H1 (cell line): ENCODE data around the gene ATOH8. TPM values are rescaled to one million over a fixed set of nuclear protein-coding genes. Genes with fewer than 3 reads are reported as not detected.

Experiments used
- polyA plus RNA-seq, 7 experiments: library from polyadenylated mRNA; depleted of rRNA in 3 of 7; stranded (reverse) in 5 of 7; unstranded in 2 of 7; fragments of >200 nt in 5 of 7; fragments of 200-250 nt in 2 of 7; gene quantifications; 1 replicate in 5 of 7; 2 replicates in 1 of 7; 4 replicates in 1 of 7; pipeline versions ENCODE4 v1.2.1 to v1.2.3, GENCODE V29; 2011 to 2013; ENCODE audit warnings: missing spikeins in 2 of 7, mixed read lengths in 2 of 7
- total RNA-seq: library from RNA; stranded (reverse); fragmentation: NEBNext Ultra II Directional; extraction: Animal tissue kit (Norgen Biotek cat#: 25700); gene quantifications from 2 replicates; pipeline ENCODE4 v1.2.1, GENCODE V29; 2021
- TF ChIP-seq, protein P1 (sequence below): fragments of 300-600 bp; sonication (generic); IDR thresholded peaks from 2 replicates; pipeline ENCODE4 v1.7.1; 2012; ENCODE audit warnings: low read length, moderate library complexity, mild to moderate bottlenecking, inconsistent platforms; ENCODE audit not compliant: insufficient replicate concordance

ATOH8 gene
- total and polyA plus RNA-seq, 2 of the 8 experiments (the other 6 are each of a cell fraction or from before 2014, with no cell fraction given): 0.50 to 0.53 TPM

DNA sequence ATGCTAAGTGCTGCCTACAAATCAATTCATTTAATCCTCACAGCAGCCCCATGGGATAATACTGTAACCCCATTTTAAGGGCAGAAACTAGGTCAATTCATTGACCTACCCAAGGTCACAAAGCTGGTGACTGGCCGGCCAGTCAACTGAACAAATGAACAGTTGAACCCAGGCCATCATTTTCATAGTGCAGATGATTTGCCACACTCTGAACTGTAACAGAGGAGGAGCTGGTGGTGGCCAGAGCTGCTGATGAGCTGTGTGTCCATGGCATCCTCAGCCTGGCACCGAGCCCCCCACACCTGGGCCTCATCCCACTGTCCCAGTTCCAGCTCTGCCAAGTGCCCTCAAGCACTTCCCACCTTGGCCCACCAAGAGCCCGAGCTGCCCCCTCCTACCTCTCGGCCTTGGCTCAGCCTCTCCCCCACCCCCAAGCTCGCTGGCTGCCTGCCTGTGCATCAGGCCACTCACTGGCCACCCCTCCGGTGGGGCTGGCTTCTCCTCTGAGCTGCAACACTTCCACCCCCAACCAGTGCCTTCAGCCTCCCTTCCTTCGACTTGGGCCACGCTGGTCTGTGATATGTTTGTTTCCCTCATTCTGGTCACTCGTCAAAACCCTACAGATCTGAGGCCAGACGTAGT is 58.4 kb downstream of the ATOH8 start (continued):
- TF ChIP-seq, protein P1, sequence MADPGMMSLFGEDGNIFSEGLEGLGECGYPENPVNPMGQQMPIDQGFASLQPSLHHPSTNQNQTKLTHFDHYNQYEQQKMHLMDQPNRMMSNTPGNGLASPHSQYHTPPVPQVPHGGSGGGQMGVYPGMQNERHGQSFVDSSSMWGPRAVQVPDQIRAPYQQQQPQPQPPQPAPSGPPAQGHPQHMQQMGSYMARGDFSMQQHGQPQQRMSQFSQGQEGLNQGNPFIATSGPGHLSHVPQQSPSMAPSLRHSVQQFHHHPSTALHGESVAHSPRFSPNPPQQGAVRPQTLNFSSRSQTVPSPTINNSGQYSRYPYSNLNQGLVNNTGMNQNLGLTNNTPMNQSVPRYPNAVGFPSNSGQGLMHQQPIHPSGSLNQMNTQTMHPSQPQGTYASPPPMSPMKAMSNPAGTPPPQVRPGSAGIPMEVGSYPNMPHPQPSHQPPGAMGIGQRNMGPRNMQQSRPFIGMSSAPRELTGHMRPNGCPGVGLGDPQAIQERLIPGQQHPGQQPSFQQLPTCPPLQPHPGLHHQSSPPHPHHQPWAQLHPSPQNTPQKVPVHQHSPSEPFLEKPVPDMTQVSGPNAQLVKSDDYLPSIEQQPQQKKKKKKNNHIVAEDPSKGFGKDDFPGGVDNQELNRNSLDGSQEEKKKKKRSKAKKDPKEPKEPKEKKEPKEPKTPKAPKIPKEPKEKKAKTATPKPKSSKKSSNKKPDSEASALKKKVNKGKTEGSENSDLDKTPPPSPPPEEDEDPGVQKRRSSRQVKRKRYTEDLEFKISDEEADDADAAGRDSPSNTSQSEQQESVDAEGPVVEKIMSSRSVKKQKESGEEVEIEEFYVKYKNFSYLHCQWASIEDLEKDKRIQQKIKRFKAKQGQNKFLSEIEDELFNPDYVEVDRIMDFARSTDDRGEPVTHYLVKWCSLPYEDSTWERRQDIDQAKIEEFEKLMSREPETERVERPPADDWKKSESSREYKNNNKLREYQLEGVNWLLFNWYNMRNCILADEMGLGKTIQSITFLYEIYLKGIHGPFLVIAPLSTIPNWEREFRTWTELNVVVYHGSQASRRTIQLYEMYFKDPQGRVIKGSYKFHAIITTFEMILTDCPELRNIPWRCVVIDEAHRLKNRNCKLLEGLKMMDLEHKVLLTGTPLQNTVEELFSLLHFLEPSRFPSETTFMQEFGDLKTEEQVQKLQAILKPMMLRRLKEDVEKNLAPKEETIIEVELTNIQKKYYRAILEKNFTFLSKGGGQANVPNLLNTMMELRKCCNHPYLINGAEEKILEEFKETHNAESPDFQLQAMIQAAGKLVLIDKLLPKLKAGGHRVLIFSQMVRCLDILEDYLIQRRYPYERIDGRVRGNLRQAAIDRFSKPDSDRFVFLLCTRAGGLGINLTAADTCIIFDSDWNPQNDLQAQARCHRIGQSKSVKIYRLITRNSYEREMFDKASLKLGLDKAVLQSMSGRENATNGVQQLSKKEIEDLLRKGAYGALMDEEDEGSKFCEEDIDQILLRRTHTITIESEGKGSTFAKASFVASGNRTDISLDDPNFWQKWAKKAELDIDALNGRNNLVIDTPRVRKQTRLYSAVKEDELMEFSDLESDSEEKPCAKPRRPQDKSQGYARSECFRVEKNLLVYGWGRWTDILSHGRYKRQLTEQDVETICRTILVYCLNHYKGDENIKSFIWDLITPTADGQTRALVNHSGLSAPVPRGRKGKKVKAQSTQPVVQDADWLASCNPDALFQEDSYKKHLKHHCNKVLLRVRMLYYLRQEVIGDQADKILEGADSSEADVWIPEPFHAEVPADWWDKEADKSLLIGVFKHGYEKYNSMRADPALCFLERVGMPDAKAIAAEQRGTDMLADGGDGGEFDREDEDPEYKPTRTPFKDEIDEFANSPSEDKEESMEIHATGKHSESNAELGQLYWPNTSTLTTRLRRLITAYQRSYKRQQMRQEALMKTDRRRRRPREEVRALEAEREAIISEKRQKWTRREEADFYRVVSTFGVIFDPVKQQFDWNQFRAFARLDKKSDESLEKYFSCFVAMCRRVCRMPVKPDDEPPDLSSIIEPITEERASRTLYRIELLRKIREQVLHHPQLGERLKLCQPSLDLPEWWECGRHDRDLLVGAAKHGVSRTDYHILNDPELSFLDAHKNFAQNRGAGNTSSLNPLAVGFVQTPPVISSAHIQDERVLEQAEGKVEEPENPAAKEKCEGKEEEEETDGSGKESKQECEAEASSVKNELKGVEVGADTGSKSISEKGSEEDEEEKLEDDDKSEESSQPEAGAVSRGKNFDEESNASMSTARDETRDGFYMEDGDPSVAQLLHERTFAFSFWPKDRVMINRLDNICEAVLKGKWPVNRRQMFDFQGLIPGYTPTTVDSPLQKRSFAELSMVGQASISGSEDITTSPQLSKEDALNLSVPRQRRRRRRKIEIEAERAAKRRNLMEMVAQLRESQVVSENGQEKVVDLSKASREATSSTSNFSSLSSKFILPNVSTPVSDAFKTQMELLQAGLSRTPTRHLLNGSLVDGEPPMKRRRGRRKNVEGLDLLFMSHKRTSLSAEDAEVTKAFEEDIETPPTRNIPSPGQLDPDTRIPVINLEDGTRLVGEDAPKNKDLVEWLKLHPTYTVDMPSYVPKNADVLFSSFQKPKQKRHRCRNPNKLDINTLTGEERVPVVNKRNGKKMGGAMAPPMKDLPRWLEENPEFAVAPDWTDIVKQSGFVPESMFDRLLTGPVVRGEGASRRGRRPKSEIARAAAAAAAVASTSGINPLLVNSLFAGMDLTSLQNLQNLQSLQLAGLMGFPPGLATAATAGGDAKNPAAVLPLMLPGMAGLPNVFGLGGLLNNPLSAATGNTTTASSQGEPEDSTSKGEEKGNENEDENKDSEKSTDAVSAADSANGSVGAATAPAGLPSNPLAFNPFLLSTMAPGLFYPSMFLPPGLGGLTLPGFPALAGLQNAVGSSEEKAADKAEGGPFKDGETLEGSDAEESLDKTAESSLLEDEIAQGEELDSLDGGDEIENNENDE: no peak
- TF ChIP-seq, all 59 proteins: peak for 0
